ENCODE data around the gene TYW3.

- TF ChIP-seq CTCF (conservative IDR thresholded peaks at IDR 0.05; ENCODE audit: low read depth, low read length) (no peak), EZH2 (IDR thresholded peaks at IDR 0.05; ENCODE audit: borderline replicate concordance, low read depth, low read length, poor library complexity, severe bottlenecking) (no peak)
Observed at GRCh38 chr1:74772945-74773344, 40.0 kb downstream of the TYW3 start.
